ENCODE results near the gene COL7A1.

COL7A1 gene

GRCh38 chr3:48565591-48566400 is 29.3 kb downstream of the COL7A1 start:
- POLR2A ChIA-PET, result interaction anchor here (1.3 kb wide), 1 partner anchor 8 kb away, joined by 4 read pairs; no protein-coding TSS in a partner anchor
- TF ChIP-seq SUZ12 (IDR thresholded peaks at IDR 0.05) (no peak), CTBP1 (IDR thresholded peaks at IDR 0.05; ENCODE audit: borderline replicate concordance) (no peak), L3MBTL2 (conservative IDR thresholded peaks at IDR 0.05) (no peak)
- no peak for DNase-seq (ENCODE audit: extremely low spot score)
- CTCF ChIA-PET, result no interaction called here

DNA sequence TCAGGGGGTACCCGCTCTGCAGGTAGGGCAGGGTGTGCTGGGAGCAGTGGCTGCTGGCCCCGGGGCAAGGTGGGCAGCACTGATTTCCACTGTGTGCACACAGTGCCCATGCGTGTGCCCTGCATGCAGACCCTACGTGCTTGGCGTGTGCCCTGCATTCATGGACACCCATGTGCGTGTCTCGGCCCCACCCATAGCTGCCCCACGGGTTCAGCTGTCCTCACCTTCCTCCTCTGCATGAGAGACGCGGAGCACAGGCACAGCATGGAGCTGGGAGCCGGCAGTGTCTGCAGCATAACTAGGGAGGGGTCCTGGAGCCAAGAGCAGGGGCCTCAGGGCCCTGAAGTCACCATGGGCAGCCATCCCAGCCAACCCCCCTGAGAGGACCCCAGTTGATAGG is 29.9 kb downstream of the COL7A1 start:
- TF ChIP-seq SUZ12 (IDR thresholded peaks at IDR 0.05) (no peak), TARDBP (IDR thresholded peaks at IDR 0.05) (no peak), FOXM1 (IDR thresholded peaks at IDR 0.05; ENCODE audit: borderline replicate concordance) (no peak), SP1 (IDR thresholded peaks at IDR 0.05) (no peak), NFRKB (IDR thresholded peaks at IDR 0.05) (no peak), ARNT (IDR thresholded peaks at IDR 0.05) (no peak), BHLHE40 (IDR thresholded peaks at IDR 0.05; ENCODE audit: borderline replicate concordance) (no peak), PKNOX1 (IDR thresholded peaks at IDR 0.05) (no peak), HDGF (IDR thresholded peaks at IDR 0.05; ENCODE audit: borderline replicate concordance) (no peak), FOXK2 (IDR thresholded peaks at IDR 0.05) (no peak), LEF1 (IDR thresholded peaks at IDR 0.05; ENCODE audit: borderline replicate concordance) (no peak), FOXA1 (IDR thresholded peaks at IDR 0.05) (no peak), ZNF384 (IDR thresholded peaks at IDR 0.05) (no peak), L3MBTL2 (conservative IDR thresholded peaks at IDR 0.05) (no peak), CTBP1 (IDR thresholded peaks at IDR 0.05; ENCODE audit: borderline replicate concordance) (no peak), ELF4 (IDR thresholded peaks at IDR 0.05) (no peak)
- ChIA-PET POLR2A (no interaction called here), CTCF (no interaction called here)
- DNase-seq (ENCODE audit: extremely low spot score), result no peak

DNA sequence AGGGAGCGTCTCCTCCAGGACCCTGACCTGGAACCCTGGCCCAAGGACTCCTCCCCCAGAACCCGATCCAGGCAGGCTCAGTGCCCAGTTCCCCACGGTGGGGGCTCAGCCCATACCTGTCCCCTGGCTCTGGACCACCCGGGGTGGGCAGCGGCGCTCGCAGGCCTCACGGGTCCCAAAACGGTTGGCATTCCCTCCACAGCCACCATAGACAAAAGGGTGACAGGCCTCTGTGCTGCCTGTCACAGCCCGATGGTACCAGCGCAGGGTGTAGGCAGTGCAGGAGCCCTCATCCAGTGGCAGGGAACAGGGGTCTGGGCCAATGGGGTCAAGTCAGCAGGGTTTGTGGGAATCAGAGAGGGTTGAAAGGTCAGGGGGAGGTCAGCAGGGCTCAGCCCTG is 30.5 kb downstream of the COL7A1 start:
- POLR2A ChIA-PET, result no interaction called here
- TF ChIP-seq BHLHE40 (IDR thresholded peaks at IDR 0.05; ENCODE audit: borderline replicate concordance) (no peak), PKNOX1 (IDR thresholded peaks at IDR 0.05) (no peak), FOXA1 (IDR thresholded peaks at IDR 0.05) (no peak), CTBP1 (IDR thresholded peaks at IDR 0.05; ENCODE audit: borderline replicate concordance) (no peak), ELF4 (IDR thresholded peaks at IDR 0.05) (no peak), SP1 (IDR thresholded peaks at IDR 0.05) (no peak), HDGF (IDR thresholded peaks at IDR 0.05; ENCODE audit: borderline replicate concordance) (no peak), ZNF384 (IDR thresholded peaks at IDR 0.05) (no peak), NFRKB (IDR thresholded peaks at IDR 0.05) (no peak), FOXM1 (IDR thresholded peaks at IDR 0.05; ENCODE audit: borderline replicate concordance) (no peak), FOXK2 (IDR thresholded peaks at IDR 0.05) (no peak), ARNT (IDR thresholded peaks at IDR 0.05) (no peak), LEF1 (IDR thresholded peaks at IDR 0.05; ENCODE audit: borderline replicate concordance) (no peak), TARDBP (IDR thresholded peaks at IDR 0.05) (no peak), L3MBTL2 (conservative IDR thresholded peaks at IDR 0.05) (no peak), SUZ12 (IDR thresholded peaks at IDR 0.05) (no peak)
- CTCF ChIA-PET, result interaction anchor here (0.9 kb wide), 1 partner anchor 128 kb away, joined by 3 read pairs; no protein-coding TSS in a partner anchor
- no peak for DNase-seq (ENCODE audit: extremely low spot score)

DNA sequence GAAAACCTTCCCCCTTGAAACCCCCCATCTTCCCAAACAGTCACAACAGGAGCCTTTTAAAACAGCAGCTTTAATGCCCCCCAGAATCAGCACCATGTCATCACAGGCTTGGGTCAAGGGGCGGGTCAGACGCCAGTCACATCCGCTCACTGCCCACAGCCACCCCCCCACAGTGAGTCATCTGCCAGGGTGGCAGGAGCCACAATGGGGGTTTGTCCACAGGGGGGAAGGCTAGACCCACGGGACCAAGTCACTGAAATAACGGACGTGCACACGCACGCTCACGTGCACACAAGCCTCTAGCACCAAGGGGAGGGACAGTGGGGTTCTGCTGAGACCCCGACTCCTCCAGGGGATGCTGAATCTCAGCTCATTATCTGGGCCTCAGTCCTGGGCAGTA is 31.1 kb downstream of the COL7A1 start:
- ChIA-PET CTCF (interaction anchor here (0.9 kb wide), 1 partner anchor 128 kb away, joined by 3 read pairs; no protein-coding TSS in a partner anchor), POLR2A (no interaction called here)
- DNase-seq (ENCODE audit: extremely low spot score), result no peak
- TF ChIP-seq ELF4 (IDR thresholded peaks at IDR 0.05) (no peak), TARDBP (IDR thresholded peaks at IDR 0.05) (no peak), FOXA1 (IDR thresholded peaks at IDR 0.05) (no peak), ZNF384 (IDR thresholded peaks at IDR 0.05) (no peak), HDGF (IDR thresholded peaks at IDR 0.05; ENCODE audit: borderline replicate concordance) (no peak), L3MBTL2 (conservative IDR thresholded peaks at IDR 0.05) (no peak), FOXM1 (IDR thresholded peaks at IDR 0.05; ENCODE audit: borderline replicate concordance) (no peak), ARNT (IDR thresholded peaks at IDR 0.05) (no peak), CTBP1 (IDR thresholded peaks at IDR 0.05; ENCODE audit: borderline replicate concordance) (no peak), FOXK2 (IDR thresholded peaks at IDR 0.05) (no peak), SUZ12 (IDR thresholded peaks at IDR 0.05) (no peak), PKNOX1 (IDR thresholded peaks at IDR 0.05) (no peak), LEF1 (IDR thresholded peaks at IDR 0.05; ENCODE audit: borderline replicate concordance) (no peak), NFRKB (IDR thresholded peaks at IDR 0.05) (no peak), SP1 (IDR thresholded peaks at IDR 0.05) (no peak), BHLHE40 (IDR thresholded peaks at IDR 0.05; ENCODE audit: borderline replicate concordance) (no peak)

DNA sequence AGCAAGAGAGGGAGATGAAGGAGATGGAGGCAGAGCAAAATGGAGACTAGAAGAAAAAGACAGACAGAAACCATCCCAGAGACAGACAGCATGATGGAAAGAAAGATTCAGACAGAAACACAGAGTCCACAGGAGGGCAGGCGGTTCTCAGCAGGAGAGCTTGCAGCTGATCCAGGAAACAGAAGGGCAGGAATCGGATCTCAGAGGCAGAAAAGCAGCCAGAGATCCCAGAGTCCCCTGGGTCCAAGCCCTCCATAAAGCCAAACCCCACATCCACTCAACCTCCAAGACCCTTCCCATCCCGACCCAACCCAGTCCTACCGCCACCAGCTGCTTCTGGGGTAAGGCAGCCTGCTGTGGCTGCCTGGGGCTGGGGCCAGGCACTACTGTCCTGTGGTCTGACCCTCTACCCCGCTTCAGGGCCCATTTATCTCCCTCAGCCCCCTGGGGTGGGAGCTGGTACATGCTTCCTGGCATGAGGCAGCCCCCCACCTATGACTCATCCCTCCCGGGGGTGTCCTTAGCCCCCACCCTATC is 31.7 kb downstream of the COL7A1 start, which contains the start of gene UCN2:
Gene UCN2 (minus strand): TSS at position 400 of the 537 bp plus-strand sequence. CDS start 657 bp downstream, outside the sequence.
- no peak for DNase-seq (ENCODE audit: extremely low spot score)
- ChIA-PET POLR2A (no interaction called here), CTCF (interaction anchor here (0.9 kb wide), 1 partner anchor 127 kb away, joined by 3 read pairs; no protein-coding TSS in a partner anchor)
- no peak for TF ChIP-seq SUZ12 (IDR thresholded peaks at IDR 0.05)
- no peak for TF ChIP-seq PKNOX1 (IDR thresholded peaks at IDR 0.05)
- no peak for TF ChIP-seq L3MBTL2 (conservative IDR thresholded peaks at IDR 0.05)
- no peak for TF ChIP-seq FOXM1 (IDR thresholded peaks at IDR 0.05; ENCODE audit: borderline replicate concordance)
- no peak for TF ChIP-seq LEF1 (IDR thresholded peaks at IDR 0.05; ENCODE audit: borderline replicate concordance)
- TF ChIP-seq CTBP1 (IDR thresholded peaks at IDR 0.05; ENCODE audit: borderline replicate concordance), result no peak
- TF ChIP-seq ELF4 (IDR thresholded peaks at IDR 0.05), result no peak
- no peak for TF ChIP-seq TARDBP (IDR thresholded peaks at IDR 0.05)
